Effector CD4-positive, alpha-beta T cell (primary cell): Measurements from ENCODE around the gene ACTA2.
A peak's percentile ranks its signal among the peaks of the same experiment; 100 is the strongest.

Source experiments
- DNase-seq: peaks from one replicate; pipeline ENCODE4 v3.0.0-alpha.2; 2020
- total RNA-seq: gene quantifications from one replicate; lab custom pipeline; 2026; lab: John Stamatoyannopoulos, UW

The ACTA2 gene
- total RNA-seq = 1.1 reads per million

DNA sequence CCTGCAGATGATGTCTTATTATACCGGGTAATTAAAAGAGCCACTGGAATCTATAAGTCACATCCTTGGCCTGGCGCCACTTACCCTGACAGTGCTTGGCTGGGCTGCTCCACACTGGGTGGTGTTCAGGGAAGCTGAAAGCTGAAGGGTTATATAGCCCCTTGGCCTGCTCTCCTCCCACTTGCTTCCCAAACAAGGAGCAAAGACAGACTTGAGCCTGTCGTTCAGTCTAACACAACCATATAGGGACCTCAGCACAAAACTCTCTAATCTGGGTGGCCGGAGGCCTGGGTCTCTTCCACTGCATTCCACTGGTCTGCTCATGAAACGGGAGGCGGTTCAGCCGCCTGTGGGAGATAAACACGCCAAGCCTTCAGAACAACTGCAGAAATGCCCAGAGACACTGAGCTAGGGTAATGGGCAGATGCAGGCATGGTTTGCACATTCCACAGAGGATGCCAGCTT is at the start of gene ACTA2:
Gene ACTA2, minus strand, starts transcription at position 127 of the 465 bp plus-strand sequence. CDS start 3,843 bp downstream, outside the sequence.
- DNase-seq = no peak

DNA sequence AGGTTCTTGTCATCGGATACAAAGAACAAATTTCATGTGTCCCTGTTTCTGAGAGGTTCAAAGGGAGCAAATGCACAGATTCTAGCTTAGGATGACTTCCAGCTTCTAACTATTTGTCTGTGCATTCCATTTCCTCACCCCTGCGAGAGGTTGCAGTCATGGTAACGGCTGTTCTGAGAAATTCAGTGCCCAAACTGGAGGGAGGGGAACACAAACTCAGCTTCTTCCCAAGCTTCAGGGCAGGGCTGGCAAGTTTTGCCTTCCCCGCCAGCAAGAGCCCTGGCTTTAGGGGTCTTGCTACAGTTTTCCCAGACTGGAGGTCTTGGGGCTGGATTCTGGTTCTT is 49.1 kb upstream of the ACTA2 start:
- DNase-seq = no peak

DNA sequence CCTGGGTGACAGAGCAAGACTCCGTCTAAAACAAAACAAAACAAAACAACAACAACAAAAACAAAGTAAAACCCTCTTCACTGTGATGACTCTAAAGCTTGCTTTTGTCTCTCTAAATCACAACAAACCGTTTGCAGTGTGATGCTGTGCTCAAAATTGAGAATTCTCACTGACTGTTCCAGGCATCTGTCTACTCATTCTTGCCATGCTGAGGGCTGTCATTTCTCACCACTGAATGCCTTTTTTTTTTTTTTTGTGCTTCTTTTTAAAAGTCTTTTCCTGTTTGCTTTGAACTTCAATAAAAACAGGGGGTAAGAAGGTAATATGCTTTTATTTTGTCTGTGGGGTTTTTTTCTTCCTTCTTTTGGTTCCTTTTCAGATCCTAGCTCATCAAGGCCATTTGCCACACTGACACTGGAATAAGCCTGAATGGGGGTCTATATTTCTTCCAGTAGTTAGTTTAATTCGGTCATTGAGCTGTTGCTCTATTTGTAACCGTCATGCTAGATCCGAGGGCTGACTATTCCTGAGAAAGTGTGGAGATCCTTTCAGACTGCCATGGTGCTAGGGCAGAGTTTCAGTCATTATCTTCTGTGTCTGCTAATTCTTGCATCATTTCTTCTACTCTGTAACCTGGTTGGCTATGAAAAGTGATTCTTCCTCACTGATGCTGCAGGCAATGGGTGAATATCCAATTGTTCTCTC is 48.6 kb upstream of the ACTA2 start:
- no peak for DNase-seq

DNA sequence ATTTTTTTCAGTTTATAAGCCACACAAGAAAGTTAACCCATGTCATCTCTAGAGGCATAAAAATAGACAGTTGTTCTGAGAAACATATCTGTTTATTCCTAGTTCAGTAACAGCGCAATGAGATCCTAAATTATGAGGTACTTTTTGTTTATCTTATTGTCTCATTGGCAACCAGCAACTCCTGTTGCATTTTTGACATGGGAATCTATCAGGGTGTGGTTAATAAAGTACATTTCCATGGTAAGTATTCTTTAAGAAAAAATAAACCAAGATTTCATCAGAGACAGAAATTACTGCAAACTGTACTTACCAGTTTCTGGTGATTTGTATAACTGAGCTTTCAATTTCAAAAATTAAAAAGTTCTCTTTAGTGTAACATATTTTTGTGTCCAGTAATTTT is 47.1 kb upstream of the ACTA2 start:
- no peak for DNase-seq

DNA sequence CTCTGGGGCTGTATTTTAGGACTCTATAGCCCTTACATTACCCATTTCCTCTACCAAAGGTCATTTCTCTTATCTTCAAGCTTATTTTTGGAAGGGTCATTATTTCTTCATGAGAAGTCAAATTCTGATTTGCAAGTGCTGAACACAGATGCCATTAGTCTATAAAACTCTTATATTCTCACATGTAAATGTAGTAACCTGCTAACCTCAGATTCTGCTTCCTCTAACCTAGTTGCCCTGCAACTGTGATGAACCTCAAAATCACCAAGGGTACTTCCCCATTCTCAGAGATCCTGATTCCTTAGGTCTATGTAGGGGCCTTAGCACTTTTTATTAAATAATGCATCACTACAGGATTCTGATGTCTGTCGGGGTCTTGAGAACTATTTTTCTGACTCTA is 44.4 kb upstream of the ACTA2 start:
- DNase-seq = no peak

DNA sequence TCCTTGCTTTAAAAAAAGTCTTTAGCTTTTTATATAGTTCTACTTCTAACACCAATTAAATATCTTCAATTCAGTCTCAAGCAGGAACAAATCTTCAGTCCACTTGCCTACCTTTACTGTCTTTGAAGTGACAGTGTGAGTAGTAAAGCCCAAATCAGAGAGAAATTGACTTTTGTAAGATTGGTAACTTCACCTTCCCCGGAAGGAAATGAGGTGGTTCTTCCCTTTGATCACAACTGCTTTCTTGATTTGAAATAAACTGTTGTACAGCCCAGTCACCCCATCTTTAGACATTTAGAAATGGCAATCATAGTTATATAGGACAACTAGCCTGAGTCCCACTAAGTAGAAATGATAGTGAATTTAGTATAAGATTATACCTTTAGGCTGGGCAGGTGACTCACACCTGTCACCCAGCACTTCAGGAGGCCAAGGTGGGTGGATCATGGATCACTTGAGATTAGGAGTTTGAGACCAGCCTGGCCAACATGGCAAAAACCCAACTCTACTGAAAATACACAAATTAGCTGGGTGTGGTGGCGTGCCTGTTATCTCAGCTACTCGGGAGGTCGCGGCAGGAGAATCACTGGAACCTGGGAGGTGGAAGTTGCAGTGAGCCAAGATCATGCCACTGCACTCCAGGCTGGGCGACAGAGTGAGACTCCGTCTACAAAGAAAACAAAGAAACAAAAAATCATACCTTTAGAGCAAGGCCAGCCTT is 42.7 kb upstream of the ACTA2 start:
- no peak for DNase-seq

DNA sequence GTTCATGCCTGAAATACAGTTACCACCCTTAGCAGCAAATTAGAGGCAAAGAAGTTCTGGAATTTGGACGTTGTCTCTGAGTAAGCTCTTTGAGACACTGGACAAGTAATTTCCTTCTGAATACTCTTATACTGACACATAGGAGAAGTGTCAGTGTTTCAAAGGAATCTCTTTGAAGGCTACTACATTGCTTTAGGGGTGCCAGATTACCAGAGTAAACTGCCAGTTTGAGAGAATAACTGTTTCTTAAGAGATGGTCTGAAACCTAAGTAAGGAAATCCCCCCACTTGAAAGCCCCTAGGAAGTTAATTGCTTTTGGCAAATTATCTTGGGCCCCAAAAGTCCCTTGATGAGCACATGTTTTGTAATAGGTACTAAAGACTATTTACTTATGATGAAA is 41.4 kb upstream of the ACTA2 start:
- DNase-seq = no peak

DNA sequence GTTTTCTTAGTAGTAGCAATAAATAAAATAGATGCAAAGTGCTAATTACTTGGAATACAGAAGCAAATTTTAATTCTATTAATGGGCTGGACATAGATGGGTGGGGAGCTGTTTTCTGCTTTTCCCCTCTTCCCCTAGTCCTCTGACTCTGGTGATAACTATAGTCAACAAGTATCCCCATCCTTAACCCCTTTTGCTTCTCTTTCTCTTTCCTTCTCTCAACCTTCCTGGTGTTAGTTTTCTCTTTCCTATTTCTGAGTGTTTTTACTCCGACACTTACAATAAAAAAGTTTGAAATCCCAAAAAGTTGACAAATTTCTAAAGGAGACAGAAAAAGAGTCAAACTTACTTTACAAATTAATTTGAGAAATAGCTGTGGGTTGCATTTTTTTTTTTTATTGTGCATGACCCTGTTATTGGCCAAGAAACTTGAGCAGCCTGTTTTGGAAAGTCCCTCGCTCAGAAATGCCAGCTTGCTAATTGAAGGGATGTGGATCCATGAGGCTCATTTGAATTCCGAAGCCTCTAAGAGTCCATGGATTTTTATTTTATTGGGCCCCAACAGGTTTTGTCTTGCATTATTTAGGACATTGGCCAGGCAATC is 40.5 kb upstream of the ACTA2 start:
- DNase-seq = no peak

DNA sequence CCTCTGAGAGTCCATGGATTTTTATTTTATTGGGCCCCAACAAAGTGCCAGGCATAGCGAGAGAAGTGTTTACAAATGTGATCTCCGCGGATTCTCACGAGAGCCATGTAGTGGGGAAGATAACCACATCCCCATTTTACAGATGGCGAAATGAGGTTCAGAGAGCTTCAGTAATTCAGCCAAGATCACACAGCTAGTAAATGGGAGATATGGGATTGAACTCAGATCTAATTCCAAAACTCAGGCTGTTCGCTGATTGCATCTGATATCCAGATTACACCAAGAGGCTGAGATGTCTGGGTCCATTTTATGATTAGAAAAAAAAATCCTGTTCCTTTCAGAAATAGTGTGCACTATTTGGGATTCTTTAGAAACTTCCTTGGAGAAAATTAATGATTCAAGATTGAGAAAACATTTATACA is 39.3 kb upstream of the ACTA2 start:
- DNase-seq = no peak

DNA sequence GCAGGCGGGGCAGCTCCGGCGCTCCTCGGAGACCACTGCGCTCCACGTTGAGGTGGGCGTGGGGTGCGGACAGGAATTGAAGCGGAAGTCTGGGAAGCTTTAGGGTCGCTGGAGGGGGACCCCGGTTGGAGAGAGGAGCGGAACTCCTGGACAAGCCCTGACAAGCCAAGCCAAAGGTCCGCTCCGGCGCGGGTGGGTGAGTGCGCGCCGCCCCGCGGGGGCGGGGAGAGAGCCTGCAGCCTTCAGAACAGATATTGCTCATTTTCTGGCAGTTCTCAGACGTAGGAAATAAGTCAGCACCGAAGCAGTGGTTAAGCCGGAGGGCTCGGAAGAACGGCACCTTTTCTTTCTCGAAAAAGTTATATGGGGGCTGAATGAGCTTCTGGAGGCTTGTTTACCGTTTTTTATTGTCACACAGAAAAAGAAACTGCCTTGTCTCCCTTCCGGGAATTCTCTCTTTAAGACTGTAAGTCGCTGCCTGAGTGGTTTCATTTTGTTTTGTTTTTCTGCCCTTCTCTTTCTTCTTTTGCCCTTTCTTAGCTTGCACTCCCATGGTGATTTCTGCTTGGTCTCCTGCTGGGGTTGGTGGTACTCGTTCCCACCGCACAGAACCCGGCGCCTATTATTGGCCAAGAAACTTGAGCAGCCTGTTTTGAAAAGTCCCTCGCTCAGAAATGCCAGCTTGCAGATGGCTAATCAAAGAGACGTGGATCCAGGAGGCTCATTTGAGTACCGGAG is 38.8 kb upstream of the ACTA2 start:
- peak; percentile 54 for DNase-seq

DNA sequence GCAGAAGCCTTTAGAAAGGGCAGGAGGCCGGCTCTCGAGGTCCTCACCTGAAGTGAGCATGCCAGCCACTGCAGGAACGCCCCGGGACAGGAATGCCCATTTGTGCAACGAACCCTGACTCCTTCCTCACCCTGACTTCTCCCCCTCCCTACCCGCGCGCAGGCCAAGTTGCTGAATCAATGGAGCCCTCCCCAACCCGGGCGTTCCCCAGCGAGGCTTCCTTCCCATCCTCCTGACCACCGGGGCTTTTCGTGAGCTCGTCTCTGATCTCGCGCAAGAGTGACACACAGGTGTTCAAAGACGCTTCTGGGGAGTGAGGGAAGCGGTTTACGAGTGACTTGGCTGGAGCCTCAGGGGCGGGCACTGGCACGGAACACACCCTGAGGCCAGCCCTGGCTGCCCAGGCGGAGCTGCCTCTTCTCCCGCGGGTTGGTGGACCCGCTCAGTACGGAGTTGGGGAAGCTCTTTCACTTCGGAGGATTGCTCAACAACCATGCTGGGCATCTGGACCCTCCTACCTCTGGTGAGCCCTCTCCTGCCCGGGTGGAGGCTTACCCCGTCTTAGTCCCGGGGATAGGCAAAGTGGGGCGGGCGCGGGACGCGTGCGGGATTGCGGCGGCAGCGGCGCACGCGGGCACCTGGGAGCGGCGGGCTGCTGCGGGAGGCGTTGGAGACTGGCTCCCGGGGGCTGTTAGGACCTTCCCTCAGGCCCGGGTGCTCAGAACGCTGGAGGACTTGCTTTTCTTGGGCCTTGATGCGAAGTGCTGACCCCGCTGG is 38.0 kb upstream of the ACTA2 start, which contains the start of gene FAS:
Gene FAS, plus strand, starts transcription at position 415 of the 777 bp plus-strand sequence. Its CDS starts 79 bp downstream, at position 494.
- DNase-seq = peak; percentile 82

DNA sequence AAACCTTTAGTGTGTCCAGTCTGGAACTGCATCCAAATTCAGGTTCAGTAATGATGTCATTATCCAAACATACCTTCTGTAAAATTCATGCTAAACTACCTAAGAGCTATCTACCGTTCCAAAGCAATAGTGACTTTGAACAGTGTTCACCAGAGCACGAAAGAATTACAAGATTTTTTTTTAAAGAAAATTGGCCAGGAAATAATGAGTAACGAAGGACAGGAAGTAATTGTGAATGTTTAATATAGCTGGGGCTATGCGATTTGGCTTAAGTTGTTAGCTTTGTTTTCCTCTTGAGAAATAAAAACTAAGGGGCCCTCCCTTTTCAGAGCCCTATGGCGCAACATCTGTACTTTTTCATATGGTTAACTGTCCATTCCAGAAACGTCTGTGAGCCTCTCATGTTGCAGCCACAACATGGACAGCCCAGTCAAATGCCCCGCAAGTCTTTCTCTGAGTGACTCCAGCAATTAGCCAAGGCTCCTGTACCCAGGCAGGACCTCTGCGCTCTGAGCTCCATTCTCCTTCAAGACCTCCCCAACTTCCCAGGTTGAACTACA is 37.3 kb upstream of the ACTA2 start:
- no peak for DNase-seq

DNA sequence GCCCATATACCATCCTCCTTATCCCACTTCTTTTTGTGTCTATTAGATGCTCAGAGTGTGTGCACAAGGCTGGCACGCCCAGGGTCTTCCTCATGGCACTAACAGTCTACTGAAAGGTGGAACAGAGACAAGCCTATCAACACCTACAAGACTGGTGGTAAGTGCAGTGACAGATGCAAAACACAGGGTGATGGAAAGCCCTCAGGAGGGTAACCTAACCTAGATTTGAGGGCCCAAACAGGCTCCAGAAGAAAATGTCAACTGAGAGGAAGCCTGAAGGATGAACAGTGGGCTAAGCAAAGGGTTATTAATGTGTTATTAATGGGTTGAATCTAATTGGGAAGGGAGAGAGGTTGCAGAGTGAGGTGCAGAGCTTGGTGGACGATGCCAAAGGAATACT is 36.9 kb upstream of the ACTA2 start:
- DNase-seq = no peak

DNA sequence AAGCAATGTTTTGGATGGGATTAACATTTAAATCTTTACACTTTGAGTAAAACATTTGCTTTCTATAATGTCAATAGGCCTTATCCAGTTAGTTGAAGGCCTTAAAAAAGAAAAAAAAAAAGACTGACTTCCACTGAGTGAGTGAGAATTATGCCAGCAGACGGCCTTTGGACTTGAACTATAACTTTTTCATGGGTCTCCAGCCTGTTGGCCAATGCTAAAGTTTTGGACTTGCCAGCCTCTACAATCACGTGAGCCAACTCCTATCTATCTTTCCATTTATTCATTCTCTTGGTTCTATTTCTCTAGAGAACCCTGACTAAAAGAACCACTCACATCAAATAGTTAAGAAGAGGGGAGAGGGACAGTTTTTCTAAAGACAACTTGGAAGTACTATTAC is 35.3 kb upstream of the ACTA2 start:
- DNase-seq = no peak

DNA sequence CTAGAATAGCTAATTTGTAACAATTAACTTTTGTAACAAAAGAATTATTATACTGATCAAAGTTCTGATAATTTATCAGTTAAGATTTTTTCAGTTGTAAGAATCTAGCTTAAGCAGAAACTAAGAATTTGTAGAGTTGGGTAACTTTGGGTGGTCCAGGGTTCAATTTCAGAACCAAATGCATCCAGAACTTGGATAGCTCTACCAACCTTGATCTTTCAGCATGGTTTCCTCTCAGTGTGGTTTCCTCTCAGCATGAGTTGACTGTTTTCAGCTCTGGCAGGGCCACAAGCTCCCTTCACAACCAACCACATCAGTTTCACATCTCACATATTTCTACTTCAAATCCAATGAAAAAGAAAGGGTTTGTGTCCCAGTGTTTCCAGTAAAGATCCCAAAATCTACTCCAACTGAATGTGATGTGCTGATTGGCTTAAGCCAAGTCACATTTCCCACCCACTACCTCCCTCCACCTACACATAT is 34.7 kb upstream of the ACTA2 start:
- DNase-seq = no peak

DNA sequence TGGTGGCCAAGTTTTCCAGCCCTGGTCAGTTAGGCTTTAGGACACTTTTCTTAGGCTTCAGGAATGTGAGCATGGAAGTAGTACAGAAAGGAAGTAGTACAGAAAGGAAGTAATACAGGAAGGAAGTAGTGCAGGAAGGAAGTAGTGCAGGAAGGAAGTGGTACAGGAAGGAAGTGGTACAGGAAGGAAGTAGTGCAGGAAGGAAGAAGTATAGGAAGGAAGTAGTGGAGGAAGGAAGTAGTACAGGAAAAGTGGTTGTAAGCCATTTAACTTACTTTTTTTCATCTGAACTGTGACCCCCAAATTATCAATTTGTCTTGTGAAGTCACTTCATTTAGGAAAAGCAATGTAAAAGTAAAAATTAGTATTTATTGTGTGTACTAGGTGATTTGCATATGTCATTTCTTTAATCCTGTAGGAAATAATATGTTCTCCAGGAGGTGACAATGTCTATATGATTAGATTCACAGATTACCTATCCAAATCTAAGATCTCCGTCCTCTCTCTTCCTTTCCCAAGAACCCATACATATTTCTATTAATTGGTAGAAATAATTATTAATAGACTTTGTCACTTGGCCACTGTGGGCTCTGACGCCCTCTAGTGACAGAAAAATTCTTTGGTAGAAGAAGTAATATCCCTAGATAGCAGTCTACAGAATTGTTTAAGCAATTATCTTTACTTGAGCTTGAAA is 34.1 kb upstream of the ACTA2 start:
- DNase-seq = no peak

DNA sequence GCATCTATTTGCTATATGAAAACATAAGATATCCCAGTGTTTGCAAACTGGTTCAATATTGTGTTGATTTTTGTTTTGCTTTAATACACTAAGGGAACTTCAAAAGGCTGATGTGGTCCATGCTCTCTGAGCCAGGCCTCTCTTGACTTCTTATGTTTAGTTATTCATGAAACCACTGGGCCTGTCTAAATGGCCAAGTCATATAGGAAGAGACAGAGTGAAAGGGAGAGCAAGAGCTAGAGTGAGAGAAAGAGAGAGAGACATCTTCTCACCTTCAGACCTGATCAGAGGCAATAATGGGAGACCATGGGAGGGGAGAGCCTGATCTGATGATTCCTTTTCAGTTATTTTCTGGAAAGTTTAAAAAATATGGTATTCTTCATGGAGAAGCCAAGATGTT is 32.0 kb upstream of the ACTA2 start:
- DNase-seq = no peak

DNA sequence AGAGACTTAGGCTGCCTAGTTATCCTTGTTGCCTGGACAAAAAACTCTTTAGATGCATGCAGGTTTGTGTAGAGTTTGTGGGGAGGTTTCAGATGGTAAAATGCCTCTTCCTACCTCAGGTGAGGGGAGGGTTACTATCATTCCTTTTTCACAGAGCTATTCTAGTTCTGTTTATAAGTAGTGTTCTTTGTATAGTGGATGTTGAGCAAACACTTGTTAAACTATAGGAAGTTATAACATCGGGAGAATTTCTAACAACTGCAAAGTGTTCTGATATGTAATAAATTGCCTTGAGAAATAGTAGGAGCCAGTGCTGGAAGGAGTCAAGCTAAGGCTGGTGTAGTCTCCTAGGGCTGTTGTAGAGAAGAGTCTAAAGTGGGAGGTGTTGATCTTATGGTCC is 31.4 kb upstream of the ACTA2 start:
- DNase-seq = no peak

DNA sequence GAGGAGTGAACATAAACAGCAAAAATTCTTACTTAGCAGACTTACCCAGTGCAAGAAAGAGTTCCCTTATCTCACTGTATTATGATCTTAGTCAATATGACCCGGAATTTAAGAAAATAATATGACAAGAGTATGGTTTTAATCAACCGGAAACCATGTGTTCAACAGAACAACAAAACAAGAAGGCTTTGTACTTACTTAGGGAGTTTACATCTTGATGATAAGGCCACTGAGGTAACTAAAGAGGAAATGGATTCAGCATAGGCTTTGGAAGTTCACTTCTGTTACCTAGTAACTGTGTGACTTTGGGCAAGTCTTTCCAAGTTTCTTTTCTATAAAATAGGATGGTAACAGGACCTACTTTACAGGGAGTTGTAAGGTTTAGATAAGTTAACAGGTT is 30.6 kb upstream of the ACTA2 start:
- no peak for DNase-seq

DNA sequence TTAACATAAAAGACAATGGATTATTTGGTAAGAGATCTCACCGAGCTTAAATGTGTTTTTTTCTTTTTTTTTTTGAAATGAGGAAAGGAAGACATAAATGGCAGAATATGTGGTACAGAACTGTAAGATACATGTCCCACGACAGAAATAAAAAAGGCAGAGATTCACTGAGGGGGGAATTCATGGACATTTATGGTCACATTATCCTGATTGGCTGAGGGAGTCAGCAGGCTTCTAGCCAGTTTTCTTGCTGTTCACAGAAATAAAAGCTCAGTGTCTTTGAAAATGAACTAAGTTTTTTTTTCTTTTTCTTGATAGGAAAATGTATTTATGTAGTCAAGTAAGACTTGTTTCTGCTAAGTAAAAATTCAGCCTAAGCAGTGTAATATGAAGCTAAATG is 29.8 kb upstream of the ACTA2 start:
- no peak for DNase-seq

DNA sequence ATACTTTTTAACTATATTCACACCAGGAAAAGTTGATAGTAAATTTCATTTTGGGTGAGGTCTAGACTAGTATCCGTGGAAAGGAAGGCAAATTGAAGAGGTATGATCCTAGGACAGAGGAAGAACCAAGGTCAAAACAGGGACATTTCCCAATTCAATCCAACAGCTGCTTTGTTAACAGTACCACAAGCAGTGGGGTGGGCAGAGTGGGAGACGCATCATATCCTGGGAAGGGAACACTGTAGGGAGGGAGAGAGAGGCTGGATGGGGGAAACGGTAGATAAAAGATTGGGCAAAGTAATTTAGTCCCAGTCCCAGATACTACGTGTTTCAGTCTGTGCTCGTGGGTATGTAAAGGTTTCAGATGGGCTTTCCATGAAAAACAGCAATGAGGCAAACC is 28.9 kb upstream of the ACTA2 start:
- no peak for DNase-seq
